ENCODE results near the gene HRH1.

Gene HRH1

GRCh38 chr3:11287404-11287803, 133.1 kb downstream of the HRH1 start:
- Histone ChIP-seq H2AFZ (ENCODE audit: low read length) (no peak overlapping the region), H3K9ac (ENCODE audit: low read length) (no peak overlapping the region), H3K9me2 (replicated peaks; ENCODE audit: insufficient read depth, low read length) (no peaks in the 10 kb centered on the region), H3K9me3 (replicated peaks; ENCODE audit: insufficient read depth, low read length) (no peaks in the 10 kb centered on the region), H3K36me3 (replicated peaks; ENCODE audit: insufficient read depth, low read length) (no peaks in the 10 kb centered on the region), H3K27me3 (replicated peaks; ENCODE audit: insufficient read depth, low read length) (no peaks in the 10 kb centered on the region), H3K27ac (ENCODE audit: low read length) (no peak overlapping the region), H3K79me2 (ENCODE audit: low read length) (no peaks in the 10 kb centered on the region), H3F3A (ENCODE audit: insufficient read depth, low read length) (no peaks in the 10 kb centered on the region), H3K4me1 (ENCODE audit: low read length) (no peaks in the 10 kb centered on the region), H4K20me1 (ENCODE audit: insufficient read depth, low read length) (no peaks in the 10 kb centered on the region), H3K4me3 (ENCODE audit: low read length) (no peak overlapping the region), H3K4me2 (ENCODE audit: low read depth, low read length) (no peak overlapping the region)
- no peak for DNase-seq
- no peak for TF ChIP-seq CTCF (IDR thresholded peaks at IDR 0.05; ENCODE audit: low read length)
- TF ChIP-seq EZH2 (optimal IDR thresholded peaks at IDR 0.05; ENCODE audit: low read depth, low read length), result no peak
- no peak for TF ChIP-seq EZH2phosphoT487 (IDR thresholded peaks at IDR 0.05; ENCODE audit: low read length)

GRCh38 chr3:11288021-11288491, 133.8 kb downstream of the HRH1 start:
- Histone ChIP-seq H3K4me1 (ENCODE audit: low read length) (no peaks in the 10 kb centered on the region), H3F3A (ENCODE audit: insufficient read depth, low read length) (no peaks in the 10 kb centered on the region), H3K9me3 (replicated peaks; ENCODE audit: insufficient read depth, low read length) (no peaks in the 10 kb centered on the region), H3K9ac (ENCODE audit: low read length) (no peak overlapping the region), H2AFZ (ENCODE audit: low read length) (no peak overlapping the region), H3K36me3 (replicated peaks; ENCODE audit: insufficient read depth, low read length) (no peaks in the 10 kb centered on the region), H3K4me3 (ENCODE audit: low read length) (no peak overlapping the region), H3K27ac (ENCODE audit: low read length) (no peak overlapping the region), H3K79me2 (ENCODE audit: low read length) (no peaks in the 10 kb centered on the region), H3K27me3 (replicated peaks; ENCODE audit: insufficient read depth, low read length) (no peaks in the 10 kb centered on the region), H4K20me1 (ENCODE audit: insufficient read depth, low read length) (no peaks in the 10 kb centered on the region), H3K9me2 (replicated peaks; ENCODE audit: insufficient read depth, low read length) (no peaks in the 10 kb centered on the region), H3K4me2 (ENCODE audit: low read depth, low read length) (no peak overlapping the region)
- no peak for DNase-seq
- TF ChIP-seq EZH2phosphoT487 (IDR thresholded peaks at IDR 0.05; ENCODE audit: low read length) (no peak), EZH2 (optimal IDR thresholded peaks at IDR 0.05; ENCODE audit: low read depth, low read length) (no peak), CTCF (IDR thresholded peaks at IDR 0.05; ENCODE audit: low read length) (no peak)

- H3K27ac ChIP-seq (ENCODE audit: low read length), result no peak overlapping the region
- H3K9me3 ChIP-seq (replicated peaks; ENCODE audit: insufficient read depth, low read length), result no peaks in the 10 kb centered on the region
- no peaks in the 10 kb centered on the region for H3F3A ChIP-seq (ENCODE audit: insufficient read depth, low read length)
- no peaks in the 10 kb centered on the region for H3K79me2 ChIP-seq (ENCODE audit: low read length)
- H4K20me1 ChIP-seq (ENCODE audit: insufficient read depth, low read length), result no peaks in the 10 kb centered on the region
- H2AFZ ChIP-seq (ENCODE audit: low read length), result no peak overlapping the region
- H3K36me3 ChIP-seq (replicated peaks; ENCODE audit: insufficient read depth, low read length), result no peaks in the 10 kb centered on the region
- no peak overlapping the region for H3K4me3 ChIP-seq (ENCODE audit: low read length)
- no peaks in the 10 kb centered on the region for H3K9me2 ChIP-seq (replicated peaks; ENCODE audit: insufficient read depth, low read length)
- TF ChIP-seq EZH2phosphoT487 (IDR thresholded peaks at IDR 0.05; ENCODE audit: low read length), result no peak
- no peak for TF ChIP-seq CTCF (IDR thresholded peaks at IDR 0.05; ENCODE audit: low read length)
- TF ChIP-seq EZH2 (optimal IDR thresholded peaks at IDR 0.05; ENCODE audit: low read depth, low read length), result no peak
- no peak overlapping the region for H3K4me2 ChIP-seq (ENCODE audit: low read depth, low read length)
- no peak overlapping the region for H3K9ac ChIP-seq (ENCODE audit: low read length)
- no peaks in the 10 kb centered on the region for H3K4me1 ChIP-seq (ENCODE audit: low read length)
- no peak for DNase-seq
- H3K27me3 ChIP-seq (replicated peaks; ENCODE audit: insufficient read depth, low read length), result no peaks in the 10 kb centered on the region
Observed at GRCh38 chr3:11288786-11289637, 134.7 kb downstream of the HRH1 start.

Data from MM.1S (cell line).